ENCODE results near the gene WDR70.

The WDR70 gene

DNA sequence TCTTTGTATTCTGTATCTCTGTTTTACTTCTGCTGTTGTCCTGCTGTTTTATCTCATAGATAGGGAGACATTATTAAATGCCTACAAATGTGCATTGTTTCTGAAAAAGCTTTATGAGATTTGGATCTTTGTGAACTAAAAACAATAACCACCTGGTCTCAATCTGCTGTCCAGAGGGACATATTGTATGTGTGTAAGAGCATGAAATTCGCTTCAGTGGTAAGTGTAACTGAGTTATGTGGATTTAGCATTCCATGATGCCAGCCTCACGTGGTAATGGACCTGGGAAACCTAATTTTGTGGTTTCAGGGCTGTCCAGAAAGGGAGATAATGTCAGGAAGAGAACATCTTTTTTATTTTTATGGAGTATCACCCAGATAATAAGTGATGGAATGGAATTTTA, 341.4 kb downstream of the WDR70 start:
- Histone ChIP-seq H3K4me3 (ENCODE audit: low read length) (no peak overlapping the region), H3K4me2 (ENCODE audit: low read length) (no peak overlapping the region), H3K27me3 (ENCODE audit: control insufficient read depth, insufficient read depth, low read length) (no peaks in the 10 kb centered on the region), H3K9me3 (replicated peaks; ENCODE audit: low read length) (no peaks in the 10 kb centered on the region), H3K4me1 (ENCODE audit: control insufficient read depth, insufficient read depth, low read length) (peaks cover 66% of the 10 kb centered on the region), H3K9ac (ENCODE audit: low read depth, low read length) (no peak overlapping the region), H3K36me3 (ENCODE audit: insufficient read depth, low read length) (no peaks in the 10 kb centered on the region)

DNA sequence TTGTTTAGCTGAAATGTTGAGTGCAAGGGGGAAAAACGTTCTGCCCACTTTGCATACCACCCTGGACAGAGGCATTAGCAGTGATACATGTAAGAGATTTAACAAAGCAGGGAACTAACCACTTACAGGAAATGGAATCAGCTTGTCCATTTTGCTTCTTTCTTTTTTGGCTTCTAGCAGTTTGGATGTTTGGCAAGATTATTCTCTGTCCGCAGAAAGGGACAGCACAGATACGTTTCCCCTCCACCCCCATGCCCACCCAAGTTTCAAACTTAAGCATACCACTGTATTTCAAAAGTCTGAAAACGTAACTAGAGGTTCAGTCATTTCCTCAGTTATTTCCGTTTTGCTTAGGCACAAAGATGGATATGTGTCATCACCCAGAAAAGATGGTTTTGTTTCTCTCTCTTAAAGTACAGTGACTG, 342.3 kb downstream of the WDR70 start:
- no peaks in the 10 kb centered on the region for H3K36me3 ChIP-seq (ENCODE audit: insufficient read depth, low read length)
- peaks cover 66% of the 10 kb centered on the region for H3K4me1 ChIP-seq (ENCODE audit: control insufficient read depth, insufficient read depth, low read length)
- peak overlapping the region; percentile 41 for H3K4me2 ChIP-seq (ENCODE audit: low read length)
- H3K9ac ChIP-seq (ENCODE audit: low read depth, low read length): peak overlapping the region; percentile 50
- peak overlapping the region; percentile 3 for H3K4me3 ChIP-seq (ENCODE audit: low read length)
- H3K27me3 ChIP-seq (ENCODE audit: control insufficient read depth, insufficient read depth, low read length): no peaks in the 10 kb centered on the region
- no peaks in the 10 kb centered on the region for H3K9me3 ChIP-seq (replicated peaks; ENCODE audit: low read length)

DNA sequence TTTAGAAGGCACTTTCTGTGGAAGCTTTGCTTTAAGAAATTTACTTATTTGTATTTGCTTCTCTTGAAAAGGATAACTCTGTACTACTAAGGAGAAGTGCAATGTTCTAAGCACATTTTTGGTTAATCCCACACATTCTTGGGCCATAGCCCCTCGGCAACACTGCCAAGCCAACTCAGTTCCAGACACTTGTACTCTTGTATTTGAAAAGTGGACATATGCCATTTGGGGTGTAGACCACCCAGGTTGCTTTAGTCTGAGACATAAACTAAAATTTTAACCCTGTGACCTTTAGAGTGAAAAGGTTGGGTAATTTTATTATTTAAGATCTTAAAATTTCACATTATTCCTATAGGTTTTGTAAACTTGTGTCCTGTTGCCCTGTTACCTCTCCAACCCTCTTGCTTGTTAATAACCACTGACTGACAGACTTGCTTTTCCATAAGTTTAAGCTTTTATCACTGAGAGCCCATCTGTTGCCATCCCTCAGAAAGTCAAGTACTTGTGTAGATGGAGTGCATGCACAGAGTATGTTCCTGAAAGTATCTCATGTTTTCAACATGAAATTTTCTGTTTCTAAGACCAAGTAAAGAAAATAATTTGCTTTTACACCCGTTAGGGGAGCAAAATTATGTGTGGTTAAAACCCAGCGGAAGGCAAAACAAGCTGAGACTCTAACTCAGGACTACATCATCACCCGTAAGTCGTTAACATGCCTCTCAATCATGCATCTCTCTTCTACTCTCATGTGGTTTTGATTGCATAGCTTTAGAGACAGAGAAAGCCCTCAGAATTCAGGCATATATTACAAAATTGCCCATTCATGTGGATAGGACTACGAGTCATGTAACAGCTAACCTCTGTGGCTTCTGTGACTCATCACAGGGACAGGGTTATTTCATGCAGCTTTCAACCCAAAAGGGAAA, 343.4 kb downstream of the WDR70 start:
- peak overlapping the region; percentile 56 for H3K4me2 ChIP-seq (ENCODE audit: low read length)
- peaks cover 58% of the 10 kb centered on the region for H3K4me1 ChIP-seq (ENCODE audit: control insufficient read depth, insufficient read depth, low read length)
- peaks cover 7% of the 10 kb centered on the region for H3K36me3 ChIP-seq (ENCODE audit: insufficient read depth, low read length)

DNA sequence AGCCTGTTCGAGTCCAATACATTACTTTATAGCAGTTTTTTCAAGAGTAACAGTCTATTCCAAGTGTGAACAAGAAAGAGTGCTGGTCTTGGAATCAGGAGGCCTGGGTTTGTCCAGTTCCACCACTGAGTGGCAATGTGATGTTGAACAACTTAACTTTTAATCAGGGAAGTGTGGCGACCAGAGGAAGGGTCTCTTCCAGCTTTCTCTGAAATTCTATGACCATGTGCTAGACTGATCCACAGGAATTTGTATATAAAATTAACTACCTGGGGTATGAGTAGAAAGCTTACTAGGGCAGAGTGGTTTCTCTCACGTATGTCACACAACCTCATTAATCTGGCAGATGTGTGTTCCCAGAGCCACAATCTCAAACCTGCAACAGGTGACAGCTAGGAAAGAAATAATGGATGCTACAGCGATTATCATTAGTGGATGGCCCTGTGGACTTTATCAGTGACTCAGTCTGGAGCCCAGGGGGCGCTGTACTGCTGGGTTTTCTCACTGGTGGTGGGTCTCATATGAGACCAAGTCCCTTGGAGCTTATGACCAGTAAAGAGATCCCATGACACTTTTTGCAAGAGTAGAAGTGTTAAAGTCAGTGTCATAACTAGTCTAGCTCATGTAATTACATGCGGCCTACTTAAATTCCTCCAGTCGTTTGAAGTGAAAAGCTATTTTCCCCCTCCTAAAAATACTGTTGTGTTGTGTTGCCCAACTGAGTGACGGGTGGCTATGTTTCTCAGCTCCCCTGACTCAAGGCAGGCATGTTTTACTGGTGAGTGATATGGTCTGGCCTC, 344.2 kb downstream of the WDR70 start:
- Histone ChIP-seq H3K36me3 (ENCODE audit: insufficient read depth, low read length) (peaks cover 9% of the 10 kb centered on the region), H3K4me3 (ENCODE audit: low read length) (peak overlapping the region; percentile 16), H3K27me3 (ENCODE audit: control insufficient read depth, insufficient read depth, low read length) (no peaks in the 10 kb centered on the region), H3K9me3 (replicated peaks; ENCODE audit: low read length) (no peaks in the 10 kb centered on the region), H3K4me1 (ENCODE audit: control insufficient read depth, insufficient read depth, low read length) (peaks cover 49% of the 10 kb centered on the region), H3K4me2 (ENCODE audit: low read length) (peak overlapping the region; percentile 56), H3K9ac (ENCODE audit: low read depth, low read length) (peak overlapping the region; percentile 47)

More for the DNA sequence above, 343.4 kb downstream of the WDR70 start:
- Histone ChIP-seq H3K9me3 (replicated peaks; ENCODE audit: low read length) (no peaks in the 10 kb centered on the region), H3K27me3 (ENCODE audit: control insufficient read depth, insufficient read depth, low read length) (no peaks in the 10 kb centered on the region), H3K4me3 (ENCODE audit: low read length) (no peak overlapping the region), H3K9ac (ENCODE audit: low read depth, low read length) (peak overlapping the region; percentile 50)

DNA sequence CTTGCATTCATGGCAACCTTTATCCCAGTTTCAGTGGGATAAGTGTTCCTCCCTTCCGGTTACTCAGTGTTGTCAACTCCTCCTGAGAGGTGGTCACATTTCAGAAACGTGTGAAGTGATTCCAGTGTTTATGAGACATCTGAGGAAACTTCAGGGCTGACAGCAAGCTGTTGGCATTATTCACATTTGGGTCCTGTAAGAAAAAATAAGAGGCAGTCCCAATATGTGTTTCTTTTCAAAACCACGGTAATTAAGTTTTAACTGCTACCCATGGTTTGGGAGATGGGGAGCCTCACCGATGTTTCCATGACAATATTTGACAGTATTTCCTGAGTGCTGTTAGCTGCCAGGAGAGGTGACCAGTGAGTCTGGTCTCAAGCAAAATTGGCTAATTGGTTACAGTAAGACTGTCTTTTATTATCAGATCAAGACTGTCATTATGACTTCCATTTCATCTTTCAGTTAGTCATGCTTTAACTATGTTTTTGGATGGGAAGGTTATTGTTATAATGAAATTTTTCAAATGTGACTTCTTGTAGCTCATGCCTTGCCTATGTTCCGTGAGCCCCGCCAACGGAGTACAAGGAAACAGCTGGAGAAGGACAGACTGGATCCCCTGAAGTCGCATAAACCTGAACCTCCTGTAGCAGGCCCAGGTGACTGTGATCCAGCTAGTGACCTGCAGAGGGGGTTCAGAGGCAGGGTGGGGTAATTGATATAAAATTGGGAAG, 345.4 kb downstream of the WDR70 start:
- Histone ChIP-seq H3K4me2 (ENCODE audit: low read length) (peak overlapping the region; percentile 15), H3K9me3 (replicated peaks; ENCODE audit: low read length) (no peaks in the 10 kb centered on the region), H3K4me3 (ENCODE audit: low read length) (no peak overlapping the region), H3K4me1 (ENCODE audit: control insufficient read depth, insufficient read depth, low read length) (peaks cover 49% of the 10 kb centered on the region), H3K9ac (ENCODE audit: low read depth, low read length) (peak overlapping the region; percentile 25), H3K27me3 (ENCODE audit: control insufficient read depth, insufficient read depth, low read length) (no peaks in the 10 kb centered on the region), H3K36me3 (ENCODE audit: insufficient read depth, low read length) (peaks cover 12% of the 10 kb centered on the region)

DNA sequence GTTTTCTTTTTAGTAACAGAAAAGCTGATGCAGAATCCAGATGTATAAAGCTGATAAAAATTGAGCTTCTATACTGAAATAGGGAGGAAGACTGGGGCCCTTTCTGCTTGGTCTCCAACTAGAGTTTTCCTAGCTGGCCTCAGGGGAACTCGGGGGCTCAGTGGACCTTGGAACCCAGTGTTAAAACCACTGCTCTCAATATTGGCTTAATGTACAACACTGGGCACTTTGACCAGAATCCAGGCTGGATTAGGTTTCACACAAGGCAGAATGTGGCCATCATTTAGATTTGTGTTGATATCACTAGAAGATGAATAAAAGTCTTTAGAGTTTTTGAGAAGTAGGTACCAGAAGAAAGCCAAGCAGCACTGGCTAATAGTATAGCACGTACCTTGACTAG, 346.1 kb downstream of the WDR70 start:
- Histone ChIP-seq H3K9ac (ENCODE audit: low read depth, low read length) (peak overlapping the region; percentile 25), H3K27me3 (ENCODE audit: control insufficient read depth, insufficient read depth, low read length) (no peaks in the 10 kb centered on the region), H3K36me3 (ENCODE audit: insufficient read depth, low read length) (peaks cover 12% of the 10 kb centered on the region)

DNA sequence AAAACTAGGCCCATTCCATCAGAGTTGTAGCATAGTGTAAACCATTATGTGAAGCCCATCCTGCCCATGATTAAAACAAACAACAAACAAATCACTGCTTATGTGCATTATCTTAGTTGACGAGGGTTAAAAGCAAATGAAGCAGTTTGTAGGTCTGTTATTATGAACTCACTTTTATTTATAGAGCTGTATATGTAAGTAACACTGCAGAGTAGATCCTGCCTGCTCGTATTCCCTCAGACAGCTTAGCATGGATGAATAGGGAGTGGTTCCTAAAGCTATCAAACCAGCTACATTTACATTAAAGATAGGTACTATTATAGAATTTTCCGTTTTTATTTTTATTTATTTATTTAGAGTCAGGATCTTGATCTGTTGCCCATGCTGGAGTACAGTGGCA, 348.1 kb downstream of the WDR70 start:
- H3K4me2 ChIP-seq (ENCODE audit: low read length): no peak overlapping the region
- no peaks in the 10 kb centered on the region for H3K9me3 ChIP-seq (replicated peaks; ENCODE audit: low read length)
- no peak overlapping the region for H3K9ac ChIP-seq (ENCODE audit: low read depth, low read length)
- peaks cover 12% of the 10 kb centered on the region for H3K36me3 ChIP-seq (ENCODE audit: insufficient read depth, low read length)
- no peaks in the 10 kb centered on the region for H3K27me3 ChIP-seq (ENCODE audit: control insufficient read depth, insufficient read depth, low read length)
- no peak overlapping the region for H3K4me3 ChIP-seq (ENCODE audit: low read length)
- H3K4me1 ChIP-seq (ENCODE audit: control insufficient read depth, insufficient read depth, low read length): peaks cover 31% of the 10 kb centered on the region

More for the DNA sequence above, 346.1 kb downstream of the WDR70 start:
- peak overlapping the region; percentile 15 for H3K4me2 ChIP-seq (ENCODE audit: low read length)
- no peak overlapping the region for H3K4me3 ChIP-seq (ENCODE audit: low read length)
- no peaks in the 10 kb centered on the region for H3K9me3 ChIP-seq (replicated peaks; ENCODE audit: low read length)
- peaks cover 49% of the 10 kb centered on the region for H3K4me1 ChIP-seq (ENCODE audit: control insufficient read depth, insufficient read depth, low read length)

DNA sequence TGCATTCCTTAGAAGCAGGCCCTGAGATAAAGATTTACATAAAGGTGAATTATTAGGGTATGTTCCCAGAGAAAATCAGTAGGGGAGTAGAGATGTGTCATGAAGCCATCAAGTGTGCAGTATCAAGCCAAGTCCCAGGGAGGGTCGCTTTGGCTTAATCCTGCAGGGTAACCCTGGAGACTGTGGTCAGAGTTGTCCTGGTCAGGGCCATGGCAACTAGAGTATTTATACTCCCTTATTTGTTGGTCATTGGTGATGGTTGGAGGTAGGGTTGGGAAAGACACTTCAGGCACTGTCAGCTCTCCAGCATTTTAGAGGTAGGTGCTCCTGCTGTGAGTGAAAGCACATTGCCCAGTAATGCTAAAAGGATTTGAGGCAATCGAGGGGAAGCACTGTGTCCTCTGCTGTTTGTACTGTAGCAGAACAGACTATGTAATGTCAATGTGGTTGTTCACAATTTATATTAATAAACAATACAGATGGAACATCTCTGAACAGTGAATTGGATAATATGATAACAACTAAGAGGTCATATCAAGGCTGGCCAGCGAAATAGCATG, 351.9 kb downstream of the WDR70 start:
- no peak overlapping the region for H3K4me3 ChIP-seq (ENCODE audit: low read length)
- no peaks in the 10 kb centered on the region for H3K9me3 ChIP-seq (replicated peaks; ENCODE audit: low read length)
- H3K4me2 ChIP-seq (ENCODE audit: low read length): no peak overlapping the region
- peaks cover 12% of the 10 kb centered on the region for H3K36me3 ChIP-seq (ENCODE audit: insufficient read depth, low read length)
- H3K4me1 ChIP-seq (ENCODE audit: control insufficient read depth, insufficient read depth, low read length): peaks cover 1% of the 10 kb centered on the region
- H3K27me3 ChIP-seq (ENCODE audit: control insufficient read depth, insufficient read depth, low read length): no peaks in the 10 kb centered on the region
- no peak overlapping the region for H3K9ac ChIP-seq (ENCODE audit: low read depth, low read length)

DNA sequence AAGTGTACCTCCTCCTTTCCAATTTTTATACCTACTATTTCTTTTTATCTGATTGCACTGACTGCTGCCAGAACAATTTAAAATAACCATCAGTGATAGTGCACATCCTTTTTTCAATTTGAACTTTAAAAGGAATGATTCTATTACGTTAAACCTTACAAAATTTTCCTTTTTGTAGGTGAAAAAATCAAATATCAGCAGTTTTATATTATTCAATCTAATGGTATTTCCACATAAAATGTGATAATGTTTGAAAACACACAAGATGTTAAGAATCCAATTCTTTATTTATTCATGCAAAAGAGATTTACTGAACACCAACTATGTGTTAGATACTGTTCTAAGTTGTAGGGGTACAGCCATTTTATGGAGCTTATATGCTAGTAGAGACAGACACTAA, 355.0 kb downstream of the WDR70 start:
- Histone ChIP-seq H3K36me3 (ENCODE audit: insufficient read depth, low read length) (no peaks in the 10 kb centered on the region), H3K9ac (ENCODE audit: low read depth, low read length) (no peak overlapping the region), H3K27me3 (ENCODE audit: control insufficient read depth, insufficient read depth, low read length) (no peaks in the 10 kb centered on the region), H3K4me2 (ENCODE audit: low read length) (no peak overlapping the region), H3K9me3 (replicated peaks; ENCODE audit: low read length) (no peaks in the 10 kb centered on the region), H3K4me1 (ENCODE audit: control insufficient read depth, insufficient read depth, low read length) (peaks cover 20% of the 10 kb centered on the region), H3K4me3 (ENCODE audit: low read length) (no peak overlapping the region)

DNA sequence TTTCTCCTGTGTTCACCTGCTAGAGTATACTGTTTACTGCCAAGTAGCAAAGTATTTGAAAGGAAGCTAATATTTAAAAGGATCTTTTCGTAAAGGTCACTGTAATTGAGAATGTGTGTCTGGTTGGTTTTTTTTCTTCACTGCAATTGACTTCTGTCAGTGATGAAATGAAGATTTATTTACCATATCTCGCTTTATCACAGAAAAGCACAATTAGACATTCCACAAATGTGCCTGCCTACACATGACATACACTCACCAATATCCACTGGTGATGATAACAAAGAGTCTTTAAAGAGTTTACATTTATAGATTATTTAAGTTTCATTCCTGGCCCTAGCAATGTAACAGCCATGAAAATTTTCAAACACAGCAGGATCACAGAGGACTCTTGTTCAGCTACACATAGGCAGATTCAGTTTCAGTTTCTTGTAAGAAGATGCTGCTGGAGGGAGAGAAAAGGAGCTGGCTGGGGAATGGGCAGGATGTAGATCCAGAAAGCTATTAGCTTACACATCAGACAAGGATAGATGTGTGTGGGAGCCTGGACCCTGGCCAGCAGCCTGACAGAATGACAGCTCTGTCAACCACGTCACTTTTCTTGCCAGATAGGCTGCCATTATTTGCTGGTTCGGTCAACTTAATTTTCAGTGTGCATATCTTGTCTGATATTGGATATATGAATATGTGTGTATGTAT, 356.7 kb downstream of the WDR70 start:
- peaks cover 34% of the 10 kb centered on the region for H3K4me1 ChIP-seq (ENCODE audit: control insufficient read depth, insufficient read depth, low read length)
- no peaks in the 10 kb centered on the region for H3K27me3 ChIP-seq (ENCODE audit: control insufficient read depth, insufficient read depth, low read length)
- H3K4me2 ChIP-seq (ENCODE audit: low read length): no peak overlapping the region
- no peak overlapping the region for H3K9ac ChIP-seq (ENCODE audit: low read depth, low read length)
- H3K36me3 ChIP-seq (ENCODE audit: insufficient read depth, low read length): no peaks in the 10 kb centered on the region
- no peak overlapping the region for H3K4me3 ChIP-seq (ENCODE audit: low read length)
- no peaks in the 10 kb centered on the region for H3K9me3 ChIP-seq (replicated peaks; ENCODE audit: low read length)
